Measurements from ENCODE around the gene PTPN2.
"Not testable (repeated sequence)": the region's sequence is repeated elsewhere in the genome, so short reads cannot be mapped to it uniquely, and the experiment has no call there.

Gene PTPN2

GRCh38 chr18:12904012-12904516, 20.0 kb upstream of the PTPN2 start:
- no peaks in the 10 kb centered on the region for H3K9me3 Mint-ChIP-seq
- no peak for DNase-seq
- peak overlapping the region; percentile 83 for H3K27ac Mint-ChIP-seq
- H3K4me1 Mint-ChIP-seq, result peaks cover 16% of the 10 kb centered on the region
- no peak for TF ChIP-seq CTCF (IDR thresholded peaks at IDR 0.05)
- H3K4me3 Mint-ChIP-seq, result no peak overlapping the region
- no peaks in the 10 kb centered on the region for H3K36me3 Mint-ChIP-seq (ENCODE audit: low read depth)
- peaks cover 6% of the 10 kb centered on the region for H3K27me3 Mint-ChIP-seq (ENCODE audit: low read depth, poor library complexity)

- not testable (repeated sequence) for DNase-seq; H3K4me3 Mint-ChIP-seq; H3K27ac Mint-ChIP-seq; H3K4me1 Mint-ChIP-seq; H3K27me3 Mint-ChIP-seq (ENCODE audit: low read depth, poor library complexity); H3K9me3 Mint-ChIP-seq; H3K36me3 Mint-ChIP-seq (ENCODE audit: low read depth)
Observed at GRCh38 chr18:12901208-12901607, 17.2 kb upstream of the PTPN2 start.

- H3K36me3 Mint-ChIP-seq (ENCODE audit: low read depth); DNase-seq; H3K4me3 Mint-ChIP-seq; H3K9me3 Mint-ChIP-seq; H3K27me3 Mint-ChIP-seq (ENCODE audit: low read depth, poor library complexity); H3K4me1 Mint-ChIP-seq; H3K27ac Mint-ChIP-seq: not testable (repeated sequence)
Observed at GRCh38 chr18:12896784-12897333, 12.8 kb upstream of the PTPN2 start.

- Mint-ChIP-seq H3K27ac (no peak overlapping the region), H3K27me3 (ENCODE audit: low read depth, poor library complexity) (peaks cover 8% of the 10 kb centered on the region), H3K4me3 (no peak overlapping the region), H3K9me3 (peaks cover 3% of the 10 kb centered on the region), H3K4me1 (no peaks in the 10 kb centered on the region), H3K36me3 (ENCODE audit: low read depth) (peaks cover 2% of the 10 kb centered on the region)
- TF ChIP-seq CTCF (IDR thresholded peaks at IDR 0.05), result no peak
- DNase-seq, result no peak
Observed at GRCh38 chr18:12895626-12896025, 11.6 kb upstream of the PTPN2 start.

GRCh38 chr18:12895014-12895413, 11.0 kb upstream of the PTPN2 start:
- Mint-ChIP-seq H3K27ac (no peak overlapping the region), H3K36me3 (ENCODE audit: low read depth) (peaks cover 6% of the 10 kb centered on the region), H3K4me1 (no peaks in the 10 kb centered on the region), H3K9me3 (peaks cover 9% of the 10 kb centered on the region), H3K27me3 (ENCODE audit: low read depth, poor library complexity) (peaks cover 8% of the 10 kb centered on the region), H3K4me3 (no peak overlapping the region)
- DNase-seq, result no peak
- no peak for TF ChIP-seq CTCF (IDR thresholded peaks at IDR 0.05)

- H3K27me3 Mint-ChIP-seq (ENCODE audit: low read depth, poor library complexity), result peaks cover 5% of the 10 kb centered on the region
- no peak overlapping the region for H3K4me3 Mint-ChIP-seq
- no peak overlapping the region for H3K27ac Mint-ChIP-seq
Observed at GRCh38 chr18:12891561-12891960, 7.5 kb upstream of the PTPN2 start.

More at GRCh38 chr18:12891561-12891960, 7.5 kb upstream of the PTPN2 start:
- no peak for DNase-seq
- H3K4me1 Mint-ChIP-seq, result no peaks in the 10 kb centered on the region
- no peak for TF ChIP-seq CTCF (IDR thresholded peaks at IDR 0.05)
- peaks cover 23% of the 10 kb centered on the region for H3K36me3 Mint-ChIP-seq (ENCODE audit: low read depth)
- H3K9me3 Mint-ChIP-seq, result peaks cover 25% of the 10 kb centered on the region

All from nephron progenitor cell (in vitro differentiated cells).